GM21737 (cell line): ENCODE measurements around the gene ABCB6.
A peak's percentile ranks its signal among the peaks of the same experiment; 100 is the strongest.

Experiments used
- ATAC-seq: cut with Tn5 transposase; IDR thresholded peaks from one replicate; pipeline ENCODE4 v1.9.1; 2021; ENCODE audit warnings: mild to moderate bottlenecking, moderate library complexity; ENCODE audit not compliant: unreplicated experiment

ABCB6 gene

DNA sequence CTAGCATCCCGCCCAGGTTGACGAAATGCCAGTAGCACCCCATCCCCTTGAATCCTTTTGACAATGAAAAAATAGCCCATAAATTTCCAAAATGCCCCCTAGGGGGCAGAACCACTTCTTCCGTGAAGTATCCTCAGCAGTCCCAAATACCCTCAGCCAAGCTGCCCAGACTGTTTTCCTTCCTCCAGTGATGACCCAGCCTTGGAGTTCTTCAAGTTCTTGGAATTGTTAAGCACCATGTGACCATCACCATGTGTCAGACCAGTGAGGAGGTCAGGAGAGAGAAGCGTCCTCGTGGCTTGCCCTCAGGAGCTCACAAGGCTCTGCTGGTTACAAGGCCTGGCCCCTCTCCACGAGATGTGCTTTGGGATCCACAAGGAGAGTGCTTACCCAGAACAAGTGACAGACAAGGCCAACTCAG, 47.5 kb downstream of the ABCB6 start:
- ATAC-seq, result no peak

DNA sequence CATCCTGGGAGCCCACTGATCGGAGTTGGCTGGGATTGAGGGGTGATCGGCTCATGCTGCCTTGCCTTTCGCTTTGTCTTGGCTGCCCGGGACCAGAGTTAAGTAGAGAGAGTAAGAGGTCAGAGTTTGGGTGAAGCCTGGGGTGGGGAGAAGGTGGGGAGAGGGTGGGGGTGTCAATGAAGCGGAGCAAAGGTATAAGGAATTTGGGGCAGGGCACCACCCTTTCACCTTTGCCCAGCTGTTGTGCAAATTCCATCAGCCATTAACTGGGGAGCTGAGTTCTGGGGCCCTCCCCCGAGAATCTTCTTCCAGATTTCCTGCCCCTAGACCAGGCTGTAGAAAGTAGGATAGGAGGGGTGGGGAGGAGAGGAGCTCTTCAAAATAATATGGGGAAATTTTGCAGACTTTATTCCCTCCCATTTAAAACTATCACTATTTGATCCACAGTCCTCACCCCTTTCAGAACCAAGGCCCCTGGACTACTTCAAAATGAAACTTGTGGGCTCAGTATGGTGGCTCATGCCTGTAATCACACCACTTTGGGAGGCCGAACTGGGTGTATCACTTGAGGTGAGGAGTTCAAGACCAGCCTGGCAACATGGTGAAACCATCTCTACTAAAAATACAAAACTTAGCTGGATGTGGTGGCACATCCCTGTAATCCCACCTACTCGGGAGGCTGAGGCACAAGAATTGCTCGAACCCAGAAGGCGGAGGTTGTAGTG, 48.7 kb downstream of the ABCB6 start, which contains the start of gene SLC23A3:
Gene SLC23A3 (minus strand): TSS at position 100 of the 725 bp plus-strand sequence. CDS start 45 bp downstream, at position 55.
- ATAC-seq, result no peak

DNA sequence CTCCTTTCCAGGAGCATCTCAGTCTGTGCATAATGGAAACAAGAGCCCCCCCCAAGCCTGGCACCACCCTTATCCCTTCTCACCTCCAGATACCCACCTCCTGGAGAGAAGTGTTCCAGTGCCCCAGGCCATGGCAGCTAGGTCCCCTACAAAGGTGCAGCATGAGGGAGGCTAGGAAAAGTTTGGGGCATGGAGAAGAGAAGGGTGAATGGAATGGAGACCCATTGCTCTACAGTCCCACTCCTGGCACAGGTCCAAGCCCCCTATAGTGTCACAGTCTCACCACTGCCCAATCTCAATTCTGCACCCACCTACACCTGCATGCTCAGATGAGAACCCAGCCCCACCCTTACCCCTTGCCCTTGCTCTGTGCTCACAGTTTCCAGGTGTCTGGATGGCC, 49.8 kb downstream of the ABCB6 start:
- ATAC-seq, result no peak

DNA sequence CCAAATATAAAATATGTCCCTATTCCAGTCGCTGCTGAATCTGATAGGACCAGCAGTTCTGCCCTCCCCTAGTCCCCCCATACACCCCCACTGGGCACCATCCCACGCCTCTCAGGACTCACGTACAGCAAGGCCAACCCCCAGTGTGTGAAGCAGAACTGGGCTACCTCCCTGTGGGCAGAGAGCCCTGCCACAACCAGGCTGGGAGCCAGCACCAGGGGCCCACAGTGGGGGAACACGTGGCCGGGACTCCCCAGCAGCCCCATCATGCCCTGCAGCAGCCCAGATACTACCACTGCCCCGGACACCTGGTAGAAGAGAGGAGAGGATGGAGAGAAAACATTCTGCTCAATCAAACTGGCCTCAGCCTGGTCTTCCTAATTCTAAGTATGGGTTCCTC, 50.2 kb downstream of the ABCB6 start:
- ATAC-seq, result no peak

DNA sequence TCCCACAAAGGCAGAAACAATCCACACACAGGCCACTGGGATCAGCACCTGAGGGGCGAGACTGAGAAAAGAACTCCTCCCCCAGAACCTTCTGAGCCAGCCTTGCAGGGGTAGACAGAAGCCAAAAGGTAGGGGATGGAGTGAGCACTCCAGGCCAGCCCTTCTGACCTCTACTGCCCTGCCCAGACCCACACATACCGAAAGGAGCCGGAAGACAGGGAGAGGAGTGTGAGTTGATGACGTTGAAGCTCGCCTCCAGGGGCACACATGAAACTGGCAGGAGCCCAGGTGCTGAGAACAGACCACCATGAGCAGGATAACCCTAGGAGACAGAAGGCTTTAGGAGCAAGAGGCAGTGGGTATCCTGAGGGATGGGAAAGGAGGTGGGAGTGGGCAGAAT, 50.8 kb downstream of the ABCB6 start:
- ATAC-seq, result no peak

DNA sequence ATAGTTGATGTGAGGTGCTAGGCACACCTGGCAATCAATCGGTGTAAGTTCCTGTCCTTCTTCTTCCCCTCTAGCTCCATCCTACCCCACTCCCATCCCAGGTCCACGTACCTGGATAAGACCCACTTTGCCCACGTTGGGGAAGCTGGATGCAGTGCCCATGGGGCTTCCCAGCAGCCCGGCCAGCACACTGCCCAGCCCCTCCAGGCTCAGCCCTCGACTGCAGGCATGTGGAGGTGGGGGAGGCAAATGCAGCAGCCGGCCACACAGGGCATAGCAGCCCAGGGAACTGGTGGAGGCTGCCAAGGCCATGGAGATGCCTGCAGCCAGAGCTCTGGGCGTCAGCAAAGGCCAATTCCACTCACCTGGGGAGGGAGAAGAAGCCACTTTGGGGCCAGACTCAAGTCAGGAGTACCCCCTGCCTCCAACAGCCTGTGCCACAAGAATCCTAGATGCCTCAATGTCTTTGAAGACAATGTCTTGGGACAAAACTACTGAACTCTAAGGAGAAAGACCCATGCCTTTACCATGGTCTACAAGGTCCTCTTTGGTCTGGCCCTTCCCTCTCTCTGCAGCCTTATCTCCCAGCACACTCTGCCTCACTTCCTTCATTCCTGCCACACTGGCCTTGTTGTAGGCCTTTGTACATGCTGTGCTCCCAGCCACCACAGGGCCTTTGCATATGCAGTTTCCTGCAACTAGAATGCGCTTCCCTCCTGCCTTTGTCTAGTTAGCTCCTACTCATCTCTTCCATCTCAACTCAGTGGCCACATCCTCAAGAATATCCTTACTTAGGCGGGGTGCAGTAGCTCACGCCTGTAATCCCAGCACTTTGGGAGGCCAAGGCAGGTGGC, 53.5 kb downstream of the ABCB6 start:
- no peak for ATAC-seq

DNA sequence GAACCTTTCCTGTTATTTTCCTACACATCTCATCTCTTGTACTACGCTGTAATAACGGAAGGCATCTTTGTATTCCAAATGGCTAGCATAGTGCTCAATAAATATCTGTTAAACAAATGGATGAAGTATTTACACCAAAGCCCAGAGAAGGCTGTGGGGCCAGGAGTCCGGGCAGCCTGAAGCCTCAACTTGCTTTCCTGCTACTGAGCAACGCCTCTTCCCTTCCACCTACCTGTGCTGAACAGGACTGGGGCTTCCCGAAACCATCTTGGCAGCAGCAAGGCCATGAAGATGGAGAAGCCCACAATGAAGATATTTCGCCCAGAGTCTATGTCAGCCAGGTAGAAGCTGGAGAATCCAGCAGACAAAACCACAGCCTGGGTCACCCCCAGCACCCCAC, 55.6 kb downstream of the ABCB6 start:
- no peak for ATAC-seq

DNA sequence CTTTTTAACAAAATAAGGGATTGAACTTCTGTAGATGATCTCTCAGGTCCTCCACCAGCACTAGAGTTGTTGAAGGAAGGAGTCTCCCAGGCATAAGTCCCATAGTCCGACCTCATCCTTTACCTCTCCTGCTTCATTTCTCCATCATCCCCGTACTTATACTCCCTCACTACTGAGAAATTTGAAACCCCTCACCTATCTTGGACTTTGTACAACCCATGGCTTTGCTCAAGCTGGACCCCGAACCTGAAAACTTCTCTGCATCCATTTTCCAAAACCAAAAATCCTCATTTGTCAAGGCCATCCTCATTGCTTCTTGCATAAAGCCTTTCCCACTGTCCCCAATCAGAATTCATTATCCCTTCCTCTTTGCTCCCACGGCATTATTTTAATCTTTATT, 57.7 kb downstream of the ABCB6 start:
- ATAC-seq, result no peak

DNA sequence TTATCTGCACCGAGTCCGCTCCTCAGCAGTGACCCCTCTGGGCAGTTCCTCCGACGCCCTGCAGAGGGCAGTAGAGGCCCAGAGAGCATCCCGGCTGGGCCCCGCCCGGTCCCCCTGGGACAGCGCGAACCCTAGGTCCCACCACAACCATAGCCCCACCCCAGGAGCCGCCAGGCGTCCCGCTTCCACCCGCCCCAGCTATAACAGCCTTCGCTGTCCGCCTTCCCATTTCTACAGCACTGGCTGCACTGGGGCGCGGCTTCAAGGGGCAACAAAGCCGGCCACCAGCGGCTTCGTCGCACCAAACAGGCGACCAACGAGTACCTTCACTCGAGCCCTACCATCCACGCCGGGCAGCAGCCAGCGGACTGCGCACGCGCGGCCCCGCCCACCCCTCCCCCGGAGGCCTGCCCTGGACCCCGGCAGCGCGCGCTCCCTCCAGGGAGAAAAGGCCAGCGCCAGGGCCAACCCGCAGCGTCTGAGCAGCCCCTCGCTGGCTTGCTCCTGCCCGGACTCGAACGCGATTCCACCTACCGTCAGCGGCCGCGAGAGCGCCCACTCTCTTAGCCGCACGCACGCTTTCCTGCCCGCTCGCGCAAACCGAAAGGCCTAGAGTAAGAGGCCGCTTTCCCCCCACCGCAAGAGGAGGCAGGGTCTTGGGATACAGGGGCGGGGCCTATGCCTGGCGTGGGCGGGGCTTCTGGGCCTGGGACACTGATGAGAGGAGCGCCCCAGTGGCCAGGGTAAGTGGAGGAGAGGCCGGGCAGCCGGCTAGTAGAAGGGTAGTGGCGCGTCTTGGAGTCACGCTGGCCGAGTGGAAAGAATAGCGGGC, 58.4 kb downstream of the ABCB6 start, which contains the start of gene NHEJ1:
Gene NHEJ1 (minus strand): TSS at position 630 of the 832 bp plus-strand sequence. CDS start 2,453 bp downstream, outside the sequence.
- ATAC-seq, result peak; percentile 84
